H9 (cell line): ENCODE measurements around the gene ZC3H12D. TPM values are rescaled to one million over a fixed set of nuclear protein-coding genes. Genes with fewer than 3 reads are reported as not detected.

ENCODE experiments used
- DNase-seq: peaks from one replicate; pipeline ENCODE4 v3.0.0-alpha.2; 2017
- H2AFZ ChIP-seq: one replicate; pipeline ENCODE4 v1.6.1; 2013; ENCODE audit warnings: mild to moderate bottlenecking, low read length, control low read depth, moderate library complexity
- H2AK5ac ChIP-seq: 2 replicates; pipeline ENCODE4 v1.6.1; 2013; ENCODE audit warnings: low read length, control low read depth, mixed read lengths; ENCODE audit not compliant: insufficient read length
- H2BK120ac ChIP-seq: one replicate; pipeline ENCODE4 v1.6.1; 2013; ENCODE audit warnings: low read depth, mild to moderate bottlenecking, low read length, control low read depth, inconsistent platforms; ENCODE audit not compliant: poor library complexity, severe bottlenecking
- H2BK12ac ChIP-seq: 2 replicates; pipeline ENCODE4 v1.6.1; 2013; ENCODE audit warnings: low read length, control low read depth, mixed read lengths, low read depth; ENCODE audit not compliant: insufficient read length
- H2BK15ac ChIP-seq: 2 replicates; pipeline ENCODE4 v1.6.1; 2013; ENCODE audit warnings: low read depth, low read length, control low read depth
- H2BK20ac ChIP-seq: one replicate; pipeline ENCODE4 v1.6.1; 2013; ENCODE audit warnings: low read depth, mild to moderate bottlenecking, low read length, control low read depth, inconsistent platforms; ENCODE audit not compliant: poor library complexity, severe bottlenecking
- H2BK5ac ChIP-seq: 2 replicates; pipeline ENCODE4 v1.6.1; 2013; ENCODE audit warnings: low read length, control low read depth, mixed read lengths; ENCODE audit not compliant: insufficient read length
- H3K14ac ChIP-seq: 2 replicates; pipeline ENCODE4 v1.6.1; 2013; ENCODE audit warnings: low read length, control low read depth; ENCODE audit not compliant: insufficient read depth
- H3K18ac ChIP-seq: 2 replicates; pipeline ENCODE4 v1.6.1; 2013; ENCODE audit warnings: low read depth, mild to moderate bottlenecking, mixed read lengths, low read length, control low read depth; ENCODE audit not compliant: insufficient read length
- H3K23ac ChIP-seq: 2 replicates; pipeline ENCODE4 v1.6.1; 2013; ENCODE audit warnings: low read length, control low read depth, mixed read lengths, low read depth; ENCODE audit not compliant: insufficient read length
- H3K23me2 ChIP-seq: 2 replicates; pipeline ENCODE4 v1.6.1; 2013; ENCODE audit warnings: low read depth, mild to moderate bottlenecking, mixed read lengths, low read length, control low read depth; ENCODE audit not compliant: insufficient read length, poor library complexity, severe bottlenecking
- H3K27ac ChIP-seq: 2 replicates; pipeline ENCODE4 v1.5.1; 2013; ENCODE audit warnings: low read length, control low read depth, mixed read lengths, low read depth; ENCODE audit not compliant: insufficient read length
- H3K27me3 ChIP-seq: 2 replicates; pipeline ENCODE4 v1.6.1; 2013; ENCODE audit warnings: low read length, control low read depth, inconsistent platforms; ENCODE audit not compliant: insufficient read depth
- H3K4ac ChIP-seq: 2 replicates; pipeline ENCODE4 v1.6.1; 2013; ENCODE audit warnings: low read depth, mild to moderate bottlenecking, control low read depth, inconsistent platforms, low read length, moderate library complexity
- H3K4me1 ChIP-seq: 2 replicates; pipeline ENCODE4 v1.6.1; 2013; ENCODE audit warnings: low read length, control low read depth, inconsistent platforms; ENCODE audit not compliant: insufficient read depth
- H3K4me2 ChIP-seq: 2 replicates; pipeline ENCODE4 v1.6.1; 2013; ENCODE audit warnings: low read length, control low read depth, mixed read lengths; ENCODE audit not compliant: insufficient read length, insufficient read depth
- H3K56ac ChIP-seq: 2 replicates; pipeline ENCODE4 v1.6.1; 2013; ENCODE audit warnings: low read depth, mild to moderate bottlenecking, mixed read lengths, low read length, control low read depth; ENCODE audit not compliant: insufficient read length
- H3K79me1 ChIP-seq: 2 replicates; pipeline ENCODE4 v1.6.1; 2013; ENCODE audit warnings: low read depth, mild to moderate bottlenecking, moderate library complexity, low read length, control low read depth, inconsistent platforms; ENCODE audit not compliant: insufficient read depth, poor library complexity, severe bottlenecking
- H3K79me2 ChIP-seq: 2 replicates; pipeline ENCODE4 v1.6.1; 2013; ENCODE audit warnings: low read length, control low read depth, inconsistent platforms; ENCODE audit not compliant: insufficient read depth
- H3K9ac ChIP-seq: 2 replicates; pipeline ENCODE4 v1.6.1; 2013; ENCODE audit warnings: low read length, control low read depth, mixed read lengths; ENCODE audit not compliant: insufficient read length; ENCODE audit errors: extremely low read depth
- H3K9me3 ChIP-seq: one replicate; pipeline ENCODE4 v1.6.1; 2013; ENCODE audit warnings: low read depth, low read length, inconsistent platforms; ENCODE audit not compliant: control insufficient read depth
- H3T11ph ChIP-seq: one replicate; pipeline ENCODE4 v1.6.1; 2013; ENCODE audit warnings: mild to moderate bottlenecking, low read length, control low read depth, inconsistent platforms
- H4K20me1 ChIP-seq: one replicate; pipeline ENCODE4 v1.6.1; 2013; ENCODE audit not compliant: control insufficient read depth, insufficient read length, insufficient read depth
- H4K5ac ChIP-seq: 2 replicates; pipeline ENCODE4 v1.6.1; 2013; ENCODE audit warnings: low read depth, mild to moderate bottlenecking, mixed read lengths, low read length, control low read depth; ENCODE audit not compliant: insufficient read length
- H4K8ac ChIP-seq: replicated peaks from 2 replicates; pipeline ENCODE4 v1.6.1; 2013; ENCODE audit warnings: low read length, control low read depth, mixed read lengths, low read depth; ENCODE audit not compliant: insufficient read length
- H4K91ac ChIP-seq: 2 replicates; pipeline ENCODE4 v1.6.1; 2013; ENCODE audit warnings: low read depth, mild to moderate bottlenecking, moderate library complexity, mixed read lengths, low read length, control low read depth; ENCODE audit not compliant: insufficient read length
- H3K27ac Mint-ChIP-seq, 3 experiments: 2 replicates in 2 of 3; 3 replicates in 1 of 3; pipeline ENCODE4 v1.8.0; 2020 to 2021; ENCODE audit warnings: mixed read lengths in 3 of 3, mild to moderate bottlenecking in 1 of 3, moderate library complexity in 1 of 3
- H3K27me3 Mint-ChIP-seq: 2 replicates; pipeline ENCODE4 v1.8.0; 2021; ENCODE audit warnings: low read depth, mild to moderate bottlenecking, moderate library complexity, mixed read lengths
- H3K36me3 Mint-ChIP-seq, 3 experiments: 2 replicates in 2 of 3; 3 replicates in 1 of 3; pipeline ENCODE4 v1.8.0; 2020 to 2021; ENCODE audit warnings: low read depth in 3 of 3, mixed read lengths in 3 of 3; ENCODE audit not compliant: insufficient read depth in 1 of 3
- H3K4me1 Mint-ChIP-seq, 2 experiments: 2 replicates each; pipeline ENCODE4 v1.8.0; 2020; ENCODE audit warnings: mixed read lengths in 2 of 2
- H3K4me3 Mint-ChIP-seq, 2 experiments: 2 replicates in 1 of 2; 3 replicates in 1 of 2; pipeline ENCODE4 v1.8.0; 2020 to 2021; ENCODE audit warnings: mild to moderate bottlenecking in 2 of 2, mixed read lengths in 2 of 2, moderate library complexity in 1 of 2
- H3K9me3 Mint-ChIP-seq, 2 experiments: 2 replicates in 1 of 2; 3 replicates in 1 of 2; pipeline ENCODE4 v1.8.0; 2020; ENCODE audit warnings: mild to moderate bottlenecking in 2 of 2, mixed read lengths in 2 of 2, moderate library complexity in 1 of 2
- CTCF ChIP-seq: fragments of 200-600 bp; sonication (generic); conservative IDR thresholded peaks from 3 replicates; pipeline ENCODE4 v1.8.0; 2021; ENCODE audit warnings: antibody characterized with exemption, mild to moderate bottlenecking
- WGBS: extraction: QIAGEN DNeasy Blood & Tissue Kit; methylation state at CpG from one replicate; pipeline ENCODE4 v1.1.7; 2013; ENCODE audit warnings: missing lambda C conversion rate, low lambda C conversion rate, mixed read lengths; ENCODE audit not compliant: insufficient read length; ENCODE audit errors: extremely low coverage; 5-methylcytosine and 5-hydroxymethylcytosine counted together
- total RNA-seq: library from RNA; stranded (reverse); gene quantifications from 2 replicates; pipeline ENCODE4 v1.2.1, GENCODE V29; 2021

Gene ZC3H12D
- total RNA-seq, 1 experiment from 2014 or later: 0.07 TPM

GRCh38 chr6:149423964-149424440, 60.8 kb downstream of the ZC3H12D start:
- Histone ChIP-seq H4K8ac (no peak overlapping the region), H3K27me3 (no peaks in the 10 kb centered on the region), H2AK5ac (no peak overlapping the region), H3K23ac (no peak overlapping the region), H3K4me2 (no peak overlapping the region), H2BK20ac (no peak overlapping the region), H4K5ac (no peak overlapping the region), H3K56ac (no peak overlapping the region), H4K20me1 (no peaks in the 10 kb centered on the region), H3K27ac (no peak overlapping the region), H3K14ac (no peak overlapping the region), H2BK15ac (no peak overlapping the region), H4K91ac (no peak overlapping the region), H3K9me3 (no peaks in the 10 kb centered on the region), H3K4ac (no peak overlapping the region), H3K23me2 (no peaks in the 10 kb centered on the region), H2AFZ (no peak overlapping the region), H3K79me2 (no peaks in the 10 kb centered on the region), H3T11ph (no peak overlapping the region), H2BK5ac (no peak overlapping the region), H3K9ac (no peak overlapping the region), H3K79me1 (no peaks in the 10 kb centered on the region), H3K4me1 (no peaks in the 10 kb centered on the region), H2BK120ac (no peak overlapping the region), H2BK12ac (no peak overlapping the region), H3K18ac (no peak overlapping the region)
- Mint-ChIP-seq H3K27me3 (no peaks in the 10 kb centered on the region; the same call in 1 of the 2 replicates), H3K27ac (no peak overlapping the region), H3K4me3 (no peak overlapping the region), H3K4me1 (peaks cover 12 to 14% of the 10 kb centered on the region in 2 experiments), H3K9me3 (no peaks in the 10 kb centered on the region), H3K36me3 (no peaks in the 10 kb centered on the region)
- TF ChIP-seq CTCF: no peak
- no peak for DNase-seq
- WGBS: no CpG with 5 or more reads among the region's 7 CpGs
